Activated CD8-positive, alpha-beta memory T cell treated with anti-CD3 and anti-CD28 coated beads for 4 hours (primary cell): ENCODE results near the gene SYT15.
"Not testable (repeated sequence)": the region's sequence is repeated elsewhere in the genome, so short reads cannot be mapped to it uniquely, and the experiment has no call there.

ENCODE experiments used
- DNase-seq, 2 donors: peaks; one replicate each; pipeline ENCODE4 v3.0.0-alpha.2; 2020; ENCODE audit warnings: low read depth in 2 of 2

SYT15 gene

DNA sequence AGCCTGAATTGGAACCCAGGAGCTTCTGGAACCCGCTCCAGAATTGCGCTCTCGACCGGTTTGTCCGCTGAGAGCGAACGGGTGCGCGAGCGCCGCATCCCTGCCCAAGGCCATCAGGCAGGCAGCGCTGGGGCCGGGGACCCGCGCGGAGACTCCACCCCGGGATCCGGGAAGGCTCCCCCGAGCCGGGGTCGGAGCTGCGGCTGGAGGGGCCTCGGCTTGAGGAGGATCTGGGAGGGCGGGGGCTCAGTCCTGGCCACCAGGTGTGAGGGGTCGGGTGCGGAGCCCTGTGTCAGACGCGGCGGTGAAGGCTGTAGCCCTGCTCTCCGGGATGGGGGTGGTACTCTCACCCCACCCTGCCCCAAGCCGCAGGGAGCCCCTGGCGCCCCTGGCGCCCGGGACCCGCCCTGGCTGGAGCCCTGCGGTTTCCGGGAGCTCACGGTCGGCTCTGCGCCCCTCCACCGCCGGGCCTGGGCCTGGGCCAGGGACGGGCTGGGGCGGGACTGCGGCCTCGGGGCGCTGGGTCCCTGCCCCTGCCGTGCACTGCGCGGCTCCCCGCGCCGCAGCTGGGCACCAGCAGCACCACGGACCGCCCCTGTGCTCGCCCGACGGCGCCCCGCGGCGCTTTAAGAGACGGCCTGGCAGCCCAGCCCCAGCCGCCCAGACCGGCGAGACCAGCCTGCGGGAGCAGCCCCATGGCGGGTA lies at the start of gene SYT15:
SYT15 (plus strand) TSS at position 655 of the 705 bp plus-strand sequence; CDS start at position 696, 41 bp downstream.
- DNase-seq: not testable (repeated sequence)

- DNase-seq: not testable (repeated sequence)
These were observed 49.2 kb upstream of the SYT15 start for GRCh38 chr10:46529742-46530141.

DNA sequence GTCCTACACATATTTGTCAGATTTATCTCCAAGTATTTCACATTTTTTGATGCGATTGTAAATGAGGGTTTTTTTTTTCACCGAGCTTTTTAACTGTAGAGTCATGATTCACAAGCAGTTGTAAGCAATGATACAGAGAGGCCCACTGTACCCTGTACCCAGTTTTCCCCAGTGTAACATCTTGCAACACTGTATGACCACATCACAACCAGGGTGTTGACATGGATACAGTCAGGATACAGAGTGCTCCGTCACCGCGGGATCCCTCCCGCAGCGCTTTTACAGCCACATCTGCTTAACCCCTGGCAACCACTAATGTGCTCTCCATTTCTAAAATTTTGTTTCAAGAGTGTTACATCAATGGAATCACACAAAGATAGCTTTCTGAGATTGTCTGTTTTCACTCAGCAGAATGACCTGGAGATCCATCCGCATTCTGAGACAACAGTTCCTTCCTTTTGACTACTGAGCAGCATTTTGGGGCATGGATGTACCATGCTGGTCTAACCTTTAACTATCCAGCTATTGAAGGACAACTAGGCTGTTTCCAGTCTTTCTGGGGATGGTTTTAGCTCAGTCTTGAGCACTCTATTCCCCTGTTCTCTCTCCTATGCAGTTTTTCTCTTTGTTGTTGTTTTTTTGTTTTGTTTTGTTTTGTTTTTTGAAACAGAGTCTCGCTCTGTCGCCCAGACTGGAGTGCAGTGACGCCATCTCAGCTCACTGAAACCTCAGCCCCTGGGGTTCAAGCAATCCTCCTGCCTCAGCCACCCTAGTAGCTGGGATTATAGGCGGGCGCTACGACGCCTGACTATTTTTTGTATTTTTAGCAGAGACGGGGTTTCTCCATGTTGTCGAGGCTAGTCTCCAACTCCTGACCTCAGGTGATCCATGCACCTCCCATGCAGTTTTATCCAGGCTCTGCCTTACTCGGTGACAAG lies 48.4 kb upstream of the SYT15 start:
- DNase-seq: no peak

DNA sequence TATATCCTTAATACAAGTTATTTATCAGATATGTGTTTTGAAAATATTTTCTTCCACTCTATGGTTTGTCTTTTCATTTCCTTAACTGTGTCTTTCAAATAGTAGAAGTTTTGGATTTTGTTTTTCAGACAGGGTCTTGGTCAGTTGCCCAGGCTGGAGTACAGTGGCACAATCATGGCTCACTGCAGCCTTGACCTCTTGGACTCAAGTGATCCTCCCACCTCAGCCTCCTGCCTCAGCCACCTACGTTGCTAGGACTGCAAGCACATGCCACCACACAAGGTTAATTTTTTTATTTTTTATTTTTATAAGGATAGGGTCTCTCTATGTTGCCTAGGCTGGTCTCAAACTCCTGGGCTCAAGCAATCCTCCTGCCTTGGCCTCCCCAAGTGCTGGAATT lies 46.7 kb upstream of the SYT15 start:
- DNase-seq: not testable (repeated sequence)

DNA sequence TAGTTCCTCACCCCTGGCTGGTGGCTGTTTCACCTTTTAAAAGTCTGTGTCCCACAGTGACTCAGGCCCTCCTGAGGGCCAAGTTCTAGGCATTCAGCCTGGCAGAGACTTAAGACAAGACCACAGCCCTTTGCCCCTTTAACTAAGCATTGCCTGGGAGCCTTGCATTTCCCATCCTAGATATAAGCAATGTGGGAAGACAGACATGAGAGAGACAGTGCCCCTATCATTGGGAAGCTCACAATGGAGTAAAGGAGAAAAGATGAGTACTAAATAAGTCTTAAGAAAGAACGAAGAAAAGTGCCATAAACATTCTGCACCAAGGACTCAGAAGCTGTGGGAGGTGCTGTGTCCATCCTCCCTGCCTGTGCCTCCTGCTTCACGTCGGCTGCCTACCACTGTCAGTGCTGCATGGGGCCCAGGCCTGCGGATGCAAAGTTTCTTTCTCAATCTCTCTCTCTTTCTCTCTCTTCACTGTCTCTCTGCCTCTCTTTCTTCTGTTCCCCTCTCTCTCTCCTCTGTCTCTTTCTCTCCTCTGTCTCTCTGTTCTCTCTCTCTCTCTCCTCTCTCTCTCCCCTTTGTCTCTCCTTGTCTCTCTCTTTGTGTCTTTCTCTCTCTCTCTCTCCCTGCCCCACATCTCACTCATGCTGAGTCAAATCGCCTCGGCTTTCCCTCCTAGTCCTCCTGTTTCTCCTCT lies 44.0 kb upstream of the SYT15 start:
- DNase-seq: no peak

DNA sequence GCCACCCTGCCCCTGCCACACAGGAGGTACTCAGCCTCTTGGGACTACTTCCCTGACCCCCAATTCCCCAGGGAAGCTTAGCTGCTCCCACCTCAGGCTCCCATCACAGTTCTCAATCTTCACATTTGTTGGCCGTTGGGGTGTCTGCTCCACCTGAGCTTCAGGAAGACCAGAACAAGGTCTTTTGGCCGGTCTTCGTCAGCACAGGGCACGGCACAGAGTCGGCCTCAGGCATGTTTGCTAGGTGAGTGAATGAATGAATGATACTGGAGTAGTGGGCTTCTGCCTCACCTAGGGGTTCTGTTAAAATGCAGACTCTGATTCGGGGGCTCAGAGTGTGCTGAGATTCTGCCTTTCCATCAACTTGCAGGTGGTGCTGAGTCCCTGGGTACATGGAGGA lies 42.8 kb upstream of the SYT15 start:
- no peak for DNase-seq

DNA sequence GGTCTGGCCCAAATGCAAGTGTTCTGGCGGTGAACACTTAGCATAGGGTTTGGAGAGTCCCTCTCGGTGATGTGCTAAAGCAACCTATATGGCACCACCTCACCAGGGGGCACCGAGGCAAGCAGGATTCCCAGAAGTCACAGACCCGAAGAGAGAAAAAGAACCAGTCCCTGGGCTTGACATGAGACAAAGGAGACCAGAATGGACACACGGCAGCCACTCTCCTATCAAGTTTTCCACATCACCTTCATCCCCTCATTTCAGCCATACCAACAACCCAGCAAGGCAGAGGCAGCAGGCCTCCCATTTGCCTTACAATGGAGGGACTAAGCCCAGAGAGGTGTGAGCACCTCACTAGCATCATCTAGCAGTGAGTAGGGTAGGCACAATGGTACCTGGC lies 42.1 kb upstream of the SYT15 start:
- DNase-seq: no peak

DNA sequence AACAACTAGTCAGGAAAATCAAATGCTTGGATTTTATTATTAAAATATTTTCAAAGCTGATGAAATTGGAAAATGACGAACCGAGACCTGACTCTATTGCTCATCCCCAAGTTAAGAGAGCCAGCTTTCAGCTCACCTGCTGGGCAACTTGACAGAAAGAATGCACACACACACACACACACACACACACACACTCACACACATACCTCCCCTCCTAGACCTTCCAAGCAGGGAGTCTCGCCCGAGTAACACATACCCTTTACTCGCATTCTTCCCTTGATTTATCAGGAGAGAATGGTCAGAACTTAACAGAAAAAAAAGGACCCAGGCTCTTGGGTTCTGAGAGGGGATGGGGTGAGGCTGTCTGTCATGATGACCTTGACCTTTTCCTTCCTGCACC lies 41.6 kb upstream of the SYT15 start:
- DNase-seq: no peak

DNA sequence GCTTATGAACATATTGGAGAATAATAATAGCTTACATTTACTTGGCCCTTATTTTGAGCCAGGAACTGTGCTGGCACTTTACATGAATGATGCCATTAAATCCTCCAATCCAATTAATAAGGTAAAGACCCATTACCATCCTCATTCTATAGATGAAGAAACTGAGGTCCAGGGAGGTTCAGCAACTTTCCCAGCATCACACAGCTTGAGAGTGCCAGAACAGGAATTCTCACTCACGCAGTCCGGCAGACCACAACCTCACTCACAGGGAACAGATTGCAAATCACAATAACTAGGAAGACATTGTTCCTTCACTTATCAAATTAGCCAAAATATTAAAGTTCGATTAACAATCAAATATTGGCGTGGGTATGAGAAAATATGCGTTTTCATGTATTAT lies 40.8 kb upstream of the SYT15 start:
- no peak for DNase-seq

DNA sequence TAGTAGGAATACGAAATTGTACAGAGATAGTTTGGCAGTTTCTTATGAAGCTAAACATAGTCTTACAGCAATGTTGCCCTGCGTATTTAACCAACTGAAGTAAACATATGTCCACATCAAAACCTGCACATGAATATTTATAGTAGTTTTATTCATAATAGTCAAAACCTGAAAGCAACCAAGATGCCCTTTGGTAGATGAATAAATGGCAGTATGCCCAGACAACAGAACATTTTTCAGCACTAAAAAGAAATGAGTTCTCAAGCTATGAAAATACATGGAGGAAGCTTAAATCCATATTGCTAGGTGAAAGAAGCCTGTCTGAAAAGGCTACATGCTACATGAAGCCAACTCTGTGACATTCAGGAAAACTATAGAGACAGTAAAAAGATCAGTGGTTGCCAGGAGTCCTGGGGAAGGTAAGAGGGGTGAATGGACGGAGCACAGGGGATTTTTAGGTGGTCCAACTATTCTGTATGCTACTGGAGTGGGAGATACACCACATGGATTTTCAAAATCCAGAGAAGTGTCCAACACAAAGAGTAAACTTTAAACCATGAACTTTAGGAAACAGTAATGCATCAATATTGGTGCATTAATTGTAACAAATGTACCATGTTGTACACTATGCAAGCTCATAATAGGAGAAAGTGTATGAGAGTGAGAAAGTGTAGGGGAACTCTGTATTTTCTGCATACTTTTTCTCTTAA lies 40.1 kb upstream of the SYT15 start:
- no peak for DNase-seq

DNA sequence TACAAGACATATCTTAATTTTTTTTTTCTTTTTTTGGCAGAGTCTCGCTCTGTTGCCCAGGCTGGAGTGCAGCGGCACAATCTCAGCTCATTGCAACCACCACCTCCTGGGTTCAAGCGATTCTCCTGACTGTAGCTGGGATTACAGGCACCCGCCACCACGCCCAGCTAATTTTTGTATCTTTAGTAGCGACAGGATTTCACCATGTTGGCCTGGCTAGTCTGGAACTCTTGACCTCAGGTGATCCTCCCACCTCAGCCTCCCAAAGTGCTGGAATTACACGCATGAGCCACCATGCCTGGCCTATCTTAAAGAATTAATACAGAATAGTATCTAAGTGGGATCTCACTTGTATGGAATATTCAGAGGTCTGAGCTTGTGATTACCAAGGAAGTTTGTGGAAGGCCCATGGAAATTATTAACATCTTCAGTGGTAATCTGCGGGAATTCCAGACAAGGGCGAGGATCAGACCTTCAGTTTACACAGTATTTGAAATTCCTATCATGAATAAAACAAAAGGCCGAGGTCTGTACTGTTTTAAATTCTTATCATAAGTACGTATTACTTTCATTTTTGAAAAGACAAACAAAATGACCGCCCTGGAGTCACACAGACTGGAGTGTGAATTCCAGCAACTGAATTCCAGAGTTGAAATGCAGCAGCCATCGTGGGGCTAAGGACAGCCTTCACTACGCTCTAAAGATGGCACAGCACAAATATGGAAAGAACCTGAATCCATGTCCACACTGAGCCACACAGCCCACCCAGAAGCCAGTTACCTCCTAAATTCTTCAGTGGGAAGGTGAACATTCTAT lies 39.1 kb upstream of the SYT15 start:
- DNase-seq: no peak

GRCh38 chr10:46540412-46541016 lies 38.4 kb upstream of the SYT15 start:
- no peak for DNase-seq

DNA sequence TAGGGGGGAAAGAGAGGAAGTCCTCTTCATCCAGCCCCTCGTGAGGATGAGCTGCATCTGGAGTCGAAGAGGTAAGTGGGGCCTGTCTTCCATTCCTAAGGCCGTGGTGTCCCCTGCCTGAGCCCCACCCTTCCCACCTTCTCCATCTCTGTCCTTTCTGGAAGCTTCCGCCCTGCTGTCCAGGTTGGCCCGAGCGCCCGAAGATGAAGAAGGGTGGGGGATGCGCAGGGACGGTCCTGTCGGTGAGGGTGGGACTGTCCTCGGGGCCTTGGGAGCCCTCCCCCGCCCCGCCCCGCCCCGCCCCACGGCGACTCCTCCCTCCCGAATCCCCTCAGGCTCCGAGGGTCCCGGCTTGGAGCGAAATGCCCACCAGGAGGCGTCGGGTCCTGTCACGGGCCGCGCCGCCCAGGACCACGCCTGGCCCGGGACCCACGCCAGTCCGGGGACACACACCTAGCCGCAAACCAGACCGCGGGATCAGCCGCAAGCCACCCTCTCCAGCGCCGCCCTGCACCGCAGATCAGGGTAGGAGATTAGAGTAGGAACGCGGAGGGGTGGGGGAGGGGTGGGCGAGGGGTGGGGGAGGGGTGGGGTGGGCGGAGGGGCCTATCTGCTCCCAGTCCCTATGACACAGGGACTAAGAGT lies 37.8 kb upstream of the SYT15 start:
- no peak for DNase-seq

DNA sequence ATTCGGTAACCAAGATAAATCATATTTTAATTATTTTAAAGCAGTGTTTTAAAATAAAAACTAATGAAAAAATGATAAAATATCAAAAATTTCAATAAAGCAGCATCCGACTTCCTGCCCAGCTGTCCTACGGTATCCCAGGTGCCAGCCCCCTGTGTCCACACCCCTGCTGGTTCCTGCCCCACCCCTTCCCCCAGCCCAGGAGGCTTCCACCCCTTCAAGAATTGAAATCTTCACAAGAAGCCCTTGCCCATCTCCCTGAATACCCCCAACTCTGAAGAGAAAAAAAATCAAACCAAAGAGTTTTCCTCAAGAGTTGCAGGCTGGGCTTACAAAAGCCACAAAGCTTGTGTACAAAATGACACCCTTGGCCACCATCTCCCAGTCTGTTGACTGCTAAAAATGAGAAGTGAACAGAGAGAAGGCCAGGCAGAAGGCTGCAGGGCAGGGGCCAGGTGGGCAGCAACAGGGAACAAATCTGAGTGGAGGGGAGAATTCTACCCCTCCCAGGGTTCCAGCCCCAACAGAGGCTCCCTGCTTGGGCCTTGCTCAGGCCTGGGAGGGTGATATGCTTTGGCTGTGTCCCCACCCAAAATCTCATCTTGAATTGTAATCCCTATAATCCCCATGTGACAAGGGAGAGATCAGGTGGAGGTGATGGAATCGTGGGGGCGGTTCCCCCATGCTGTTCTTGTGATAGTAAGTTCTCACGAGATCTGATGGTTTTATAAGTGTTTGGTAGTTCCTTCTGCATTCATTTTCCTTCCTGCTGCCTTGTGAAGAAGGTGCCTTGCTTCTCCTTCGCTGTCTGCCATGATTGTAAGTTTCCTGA lies 37.0 kb upstream of the SYT15 start:
- no peak for DNase-seq

GRCh38 chr10:46542567-46543465 lies 36.1 kb upstream of the SYT15 start:
- no peak for DNase-seq

- no peak for DNase-seq
These were observed 35.2 kb upstream of the SYT15 start for GRCh38 chr10:46543466-46544377.
